Head of caudate nucleus (tissue), 42 donors: ENCODE data around the gene ABR.
"Not testable (repeated sequence)": the region's sequence is repeated elsewhere in the genome, so short reads cannot be mapped to it uniquely, and the experiment has no call there.

Experiments used
- DNase-seq, 42 donors: peaks; one replicate each; pipeline versions ENCODE4 v3.0.0 to v3.0.0-alpha.2; 2020 to 2021; ENCODE audit warnings: mixed read lengths in 7 of 42
- intact Hi-C: fragments of 100-400 bp; cut with DNase I; formaldehyde crosslinking; loops from one replicate; pipeline ENCODE4 v1.15.0; 2022

Gene ABR

DNA sequence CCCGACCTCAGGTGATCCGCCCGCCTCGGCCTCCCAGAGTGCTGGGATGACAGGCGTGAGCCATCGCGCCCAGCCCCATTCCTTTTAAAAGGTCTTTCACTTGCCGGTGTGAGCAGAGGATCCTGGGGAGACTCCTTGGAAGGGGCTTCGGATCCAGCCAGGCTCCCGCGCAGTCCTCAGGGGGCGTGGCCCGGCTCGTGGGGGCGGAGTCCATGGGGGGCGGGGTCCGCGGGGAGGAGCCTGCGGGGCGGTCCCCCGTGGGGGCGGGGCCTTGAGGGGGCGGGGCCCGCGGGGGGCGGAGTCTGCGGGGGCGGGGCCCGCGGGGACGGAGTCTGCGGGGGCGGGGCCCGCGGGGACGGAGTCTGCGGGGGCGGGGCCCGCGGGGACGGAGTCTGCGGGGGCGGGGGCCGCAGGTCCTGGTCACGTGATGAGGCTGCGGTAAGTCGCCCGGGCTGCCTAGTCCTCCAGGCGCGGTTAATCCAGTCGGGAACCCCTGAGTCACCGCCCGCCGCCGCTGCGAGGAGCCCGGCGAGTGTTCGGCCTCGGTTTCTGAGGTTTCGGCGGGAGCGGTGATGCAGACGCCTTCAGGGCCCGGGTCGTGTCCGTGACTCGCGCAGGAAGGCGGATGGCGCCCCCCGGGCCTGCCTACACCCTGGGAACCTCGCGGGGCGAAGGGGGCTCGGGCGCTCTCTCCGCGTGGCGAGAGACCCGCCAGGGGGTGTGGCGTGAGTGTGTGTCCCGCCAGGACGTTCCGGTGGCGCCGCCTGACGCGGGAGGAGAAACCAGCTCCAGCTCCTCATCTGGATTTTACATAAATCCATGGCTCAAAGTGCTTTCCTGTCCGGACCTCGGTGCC lies 23.6 kb upstream of the ABR start:
- peak in 26 of 42 donors; percentile 30 to 76 (median 54) for DNase-seq
- intact Hi-C loops: no loop called here

DNA sequence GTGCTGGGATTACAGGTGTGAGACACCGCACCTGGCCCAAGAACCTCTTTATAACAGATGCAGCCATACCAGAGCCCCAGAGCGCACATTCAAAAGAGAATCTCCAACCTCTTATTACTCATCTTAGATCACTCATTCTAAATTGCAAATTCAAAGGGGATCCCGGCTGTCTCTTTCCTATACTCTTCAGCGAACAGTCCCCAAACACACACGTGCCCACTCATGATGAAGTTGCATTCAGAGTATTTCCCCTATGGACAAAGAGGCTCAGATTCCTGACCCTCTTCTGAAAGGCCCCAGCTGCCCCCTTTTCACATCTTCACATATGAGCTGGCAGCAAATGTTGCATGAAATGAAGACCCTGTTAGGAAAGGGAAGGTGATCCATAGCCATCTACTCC lies 22.5 kb upstream of the ABR start:
- no peak for DNase-seq
- intact Hi-C loops: no loop called here

DNA sequence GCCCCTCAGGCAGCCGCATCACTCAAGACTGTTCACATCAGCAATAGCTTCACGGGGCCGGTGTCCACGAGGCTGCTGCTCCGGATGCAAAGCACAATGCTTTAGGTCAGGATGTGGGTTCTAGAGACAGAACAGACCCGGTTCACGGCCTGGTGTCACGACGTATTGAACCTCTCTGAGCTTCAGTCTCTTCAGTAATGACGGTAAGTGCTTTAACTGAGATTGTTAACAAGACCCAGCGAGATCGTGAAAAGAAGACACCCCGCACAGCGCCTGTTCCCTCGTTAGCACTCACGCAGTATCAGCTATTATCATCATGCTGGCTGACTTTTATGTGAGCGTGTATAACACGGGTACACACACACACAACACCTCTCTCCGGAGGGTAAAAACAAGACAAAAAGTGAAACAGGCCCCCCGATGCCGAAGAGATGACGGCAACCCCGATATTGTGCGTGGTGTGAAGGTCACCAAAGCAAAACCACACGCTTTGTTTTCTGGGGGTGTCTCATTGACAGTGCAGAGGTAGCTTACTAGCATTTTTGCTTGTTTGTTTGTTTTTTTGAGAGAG lies 21.4 kb upstream of the ABR start:
- intact Hi-C loops: no loop called here
- DNase-seq: no peak

DNA sequence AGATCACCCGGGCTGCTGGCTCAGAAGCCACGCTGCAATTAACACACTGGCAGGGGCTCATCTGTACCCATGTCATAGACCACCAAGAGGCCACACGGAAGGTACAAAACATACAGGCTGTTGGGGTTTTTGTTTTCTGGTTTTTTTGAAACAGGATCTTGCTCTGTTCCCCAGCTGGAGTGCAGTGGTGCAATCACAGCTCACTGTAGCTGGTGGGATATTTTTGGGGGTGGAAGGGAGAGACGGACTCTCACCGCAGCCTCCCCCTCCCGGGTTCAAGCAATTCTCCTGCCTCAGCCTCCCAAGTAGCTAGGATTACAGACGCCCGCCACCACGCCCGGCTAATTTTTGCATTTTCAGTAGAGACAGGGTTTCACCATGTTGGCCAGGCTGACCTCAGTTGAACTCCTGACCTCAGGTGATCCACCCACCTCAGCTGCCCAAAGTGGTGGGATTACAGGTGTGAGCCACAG lies 19.5 kb upstream of the ABR start:
- DNase-seq: peak in 1 of 42 donors; percentile 47
- intact Hi-C loops: not testable (repeated sequence)

DNA sequence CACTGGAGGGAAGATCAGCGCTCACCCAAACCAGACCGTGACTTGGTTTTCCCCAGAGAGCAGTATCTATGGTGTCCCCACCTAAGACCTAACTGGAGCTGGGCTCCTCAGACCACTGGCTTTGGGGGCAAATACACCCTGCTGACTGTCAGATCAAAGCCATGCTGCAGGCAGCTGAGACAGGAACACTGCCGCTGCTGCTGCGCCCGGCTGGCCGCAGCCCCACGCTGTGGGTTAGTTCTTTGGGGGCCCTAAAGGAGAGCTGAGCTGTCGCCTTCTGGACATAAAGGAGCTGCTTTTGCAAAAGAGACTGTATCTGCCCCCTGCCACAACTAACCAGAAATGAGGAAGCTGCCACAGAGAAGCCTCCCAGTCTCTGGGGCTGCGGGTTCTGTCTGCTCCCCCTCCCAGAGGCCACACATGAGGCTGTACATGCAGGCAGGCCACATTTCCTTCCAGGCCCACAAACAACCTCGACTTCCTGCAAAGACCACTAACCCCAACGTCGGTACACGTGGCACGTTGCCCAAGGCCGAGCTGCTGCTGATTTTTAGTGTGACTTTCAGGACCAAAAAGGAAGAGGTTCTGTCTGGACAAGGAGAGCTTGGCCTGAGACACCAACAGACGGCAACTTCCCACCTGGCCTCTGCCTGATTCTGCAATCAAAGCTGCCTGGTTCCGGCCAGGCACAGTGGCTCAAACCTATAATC lies 18.2 kb upstream of the ABR start:
- DNase-seq: peak in 32 of 42 donors; percentile 32 to 89 (median 64)

DNA sequence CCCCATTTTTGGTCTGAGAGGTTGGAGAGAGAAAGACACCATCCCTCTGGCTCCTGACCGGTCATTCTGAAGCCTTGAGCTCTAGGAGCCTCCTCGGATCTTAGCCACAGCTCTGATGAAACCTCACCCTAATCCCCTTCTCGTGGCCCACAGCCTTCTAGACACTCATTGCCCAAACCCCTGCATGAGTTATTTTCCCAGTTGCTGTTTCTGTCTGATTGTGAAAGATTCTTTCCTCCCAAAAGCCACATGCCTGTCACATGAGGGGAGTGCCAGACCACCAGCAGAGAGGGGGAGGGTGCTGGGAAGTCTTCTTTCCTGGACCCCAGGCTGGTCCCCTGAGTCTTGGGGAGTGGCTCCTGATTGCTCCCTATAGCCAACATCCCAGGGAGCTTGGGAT lies 17.6 kb upstream of the ABR start:
- intact Hi-C loops: no loop called here
- peak in 4 of 42 donors; percentile 38 to 58 (median 46) for DNase-seq

More for the DNA sequence above, 18.2 kb upstream of the ABR start:
- intact Hi-C loops: no loop called here

DNA sequence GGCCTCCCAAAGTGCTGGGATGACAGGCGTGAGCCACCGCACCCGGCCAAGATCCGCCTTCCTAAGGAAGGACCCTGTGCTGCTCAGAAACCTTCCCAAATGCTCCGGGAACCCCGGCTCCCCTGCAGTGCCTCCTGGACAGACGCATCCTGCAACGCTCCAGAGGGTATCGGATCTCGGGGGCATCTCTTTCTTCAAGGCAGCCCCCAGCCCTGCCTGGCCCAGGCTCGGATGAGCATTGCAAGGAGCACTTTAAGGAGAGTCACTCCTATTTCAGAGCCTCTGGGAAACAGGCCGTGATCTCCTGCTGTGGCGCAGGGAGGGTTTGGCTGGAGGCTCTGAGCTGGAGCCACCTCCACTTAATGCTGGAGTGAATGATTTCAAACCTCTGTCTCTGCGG lies 17.2 kb upstream of the ABR start:
- no peak for DNase-seq
- intact Hi-C loops: no loop called here

DNA sequence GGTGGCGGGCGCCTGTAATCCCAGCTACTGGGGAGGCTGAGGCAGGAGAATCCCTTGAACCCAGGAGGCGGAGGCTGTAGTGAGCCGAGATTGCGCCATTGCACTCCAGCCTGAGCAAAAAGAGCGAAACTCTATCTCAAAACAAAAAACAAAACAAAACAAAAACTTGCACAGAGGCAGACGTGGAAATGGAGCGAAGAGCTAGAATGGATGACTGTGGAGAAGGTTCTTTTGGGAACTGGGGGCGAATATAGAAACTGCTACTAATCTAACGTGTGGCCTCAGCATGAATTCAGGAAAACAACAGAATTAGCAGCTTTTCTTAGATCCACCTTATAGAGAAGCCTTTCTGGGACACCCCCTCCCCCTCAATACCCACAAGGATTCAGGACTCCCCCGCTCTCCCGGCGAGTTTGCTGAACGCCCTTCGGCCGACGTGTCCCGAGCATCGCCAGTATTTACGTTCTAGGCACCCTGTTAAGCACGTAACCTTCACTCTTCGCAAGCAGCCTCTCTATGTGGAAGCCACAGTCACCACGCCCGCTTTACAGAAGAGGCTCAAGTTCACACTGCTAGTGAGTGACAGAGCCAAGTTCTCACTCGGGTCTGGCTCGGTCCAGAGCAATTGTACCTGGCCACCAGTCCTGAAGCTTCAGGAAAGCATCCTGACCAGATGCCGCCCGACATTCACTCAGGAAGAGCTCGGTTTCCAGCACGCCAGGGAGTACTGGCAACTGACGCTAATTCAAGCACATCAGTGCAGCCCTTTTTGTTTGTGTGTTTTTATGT lies 13.3 kb upstream of the ABR start:
- no peak for DNase-seq
- intact Hi-C loops: no loop called here

DNA sequence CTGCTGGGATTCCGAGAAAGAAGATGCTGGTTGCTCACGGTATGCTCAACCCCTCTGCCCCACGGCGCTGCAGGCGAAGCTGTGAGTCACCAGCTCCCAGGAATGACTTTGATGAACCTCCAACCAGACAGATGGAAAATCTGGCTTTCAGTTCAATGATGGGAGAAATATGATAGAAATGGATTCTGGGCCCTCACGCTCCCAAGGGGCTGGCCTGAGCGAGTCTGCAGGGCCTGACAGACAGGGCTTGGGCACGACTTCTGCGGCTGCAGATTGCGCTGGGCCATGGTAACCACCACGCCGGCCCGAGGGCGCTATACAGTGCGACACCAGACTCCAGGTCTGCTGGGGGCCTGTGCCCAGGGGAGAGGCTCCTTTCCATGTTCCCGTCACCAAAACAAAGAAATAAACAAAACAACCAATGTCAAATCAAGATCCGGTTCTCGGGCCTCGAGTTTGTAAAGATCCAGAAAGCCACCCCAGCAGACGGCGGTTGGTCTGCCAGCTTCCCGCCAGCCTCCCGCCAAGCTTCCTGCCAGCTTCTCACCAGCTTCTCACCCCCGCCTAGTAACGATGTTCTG lies 11.1 kb upstream of the ABR start:
- intact Hi-C loops: no loop called here
- peak in 1 of 42 donors; percentile 58 for DNase-seq

DNA sequence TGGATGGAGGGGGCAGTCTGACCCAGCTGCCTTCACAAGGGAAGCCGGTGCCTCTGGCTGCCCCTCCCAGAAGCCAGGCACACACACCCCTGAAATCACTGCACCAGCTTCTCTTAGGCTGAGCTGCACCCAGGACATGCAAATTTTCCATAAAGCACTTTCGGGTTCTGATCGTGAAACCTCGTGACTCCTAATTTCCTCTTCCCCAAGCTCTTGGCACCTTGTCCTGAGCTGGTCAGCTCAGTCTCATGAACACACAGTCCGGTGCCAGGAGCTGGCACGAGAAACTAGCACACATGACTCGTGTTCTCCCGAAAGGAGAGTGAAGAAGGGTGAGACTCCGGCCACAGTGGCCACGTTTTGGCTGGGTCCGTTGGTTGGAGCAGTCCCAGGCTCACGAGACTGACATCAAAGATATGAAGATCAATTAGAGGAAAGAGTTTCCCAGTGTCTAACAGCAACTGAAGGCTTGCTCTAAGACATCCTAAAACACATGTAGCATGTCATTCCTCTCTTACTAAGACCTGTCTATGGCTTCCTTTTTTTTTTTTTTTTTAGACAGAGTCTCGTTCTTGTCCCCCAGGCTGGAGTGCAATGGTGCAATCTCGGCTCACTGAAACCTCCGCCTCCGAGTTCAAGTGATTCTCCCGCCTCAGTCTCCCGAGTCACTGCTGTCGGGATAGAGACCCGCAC lies 9.2 kb upstream of the ABR start:
- intact Hi-C loops: loop anchor here (5.0 kb wide), 1 partner anchor 67 kb away; no protein-coding TSS in a partner anchor
- peak in 9 of 42 donors; percentile 36 to 66 (median 48) for DNase-seq

DNA sequence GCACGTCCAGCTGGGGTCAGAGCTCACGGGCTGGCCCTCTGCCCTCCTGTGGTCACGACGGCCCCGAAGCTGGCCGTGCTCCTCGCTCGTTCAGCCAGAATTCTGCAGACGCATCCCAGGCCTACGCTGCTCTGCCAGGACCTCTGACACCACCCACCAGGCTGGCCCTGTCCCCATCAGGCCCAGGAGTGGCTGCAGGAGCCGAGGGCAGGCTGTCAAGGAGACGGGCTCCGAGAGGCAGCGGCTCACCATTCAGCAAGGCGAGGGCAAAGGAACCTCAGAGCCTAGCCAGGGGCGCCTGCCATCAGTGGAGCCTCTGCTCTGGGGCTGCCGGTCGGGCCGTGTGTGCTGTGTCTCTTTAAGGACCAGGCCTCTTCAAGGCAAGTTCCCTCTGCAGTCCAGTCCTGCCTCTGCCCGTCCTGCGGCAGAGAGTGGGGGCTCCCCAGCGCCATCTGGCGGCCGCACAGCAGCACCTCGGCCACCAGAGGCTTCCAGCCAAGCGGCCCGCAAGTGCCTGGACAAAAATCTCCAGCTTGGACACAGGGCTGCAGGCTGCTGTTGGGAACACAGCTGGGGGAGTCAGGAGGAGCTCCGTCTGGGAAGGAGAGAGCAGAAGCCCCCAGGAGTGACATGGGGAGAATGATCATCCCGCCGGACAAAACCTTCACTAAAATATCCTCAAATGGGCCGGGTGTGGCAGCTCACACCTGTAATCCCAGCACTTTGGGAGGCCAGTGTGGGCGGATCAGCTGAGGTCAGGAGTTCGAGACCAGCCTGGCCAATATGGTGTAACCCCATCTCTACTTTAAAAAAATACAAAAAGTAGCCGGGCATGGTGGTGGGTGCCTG lies 7.4 kb upstream of the ABR start:
- intact Hi-C loops: loop anchor here (5.0 kb wide), 1 partner anchor 65 kb away; no protein-coding TSS in a partner anchor
- peak in 41 of 42 donors; percentile 51 to 90 (median 82) for DNase-seq

DNA sequence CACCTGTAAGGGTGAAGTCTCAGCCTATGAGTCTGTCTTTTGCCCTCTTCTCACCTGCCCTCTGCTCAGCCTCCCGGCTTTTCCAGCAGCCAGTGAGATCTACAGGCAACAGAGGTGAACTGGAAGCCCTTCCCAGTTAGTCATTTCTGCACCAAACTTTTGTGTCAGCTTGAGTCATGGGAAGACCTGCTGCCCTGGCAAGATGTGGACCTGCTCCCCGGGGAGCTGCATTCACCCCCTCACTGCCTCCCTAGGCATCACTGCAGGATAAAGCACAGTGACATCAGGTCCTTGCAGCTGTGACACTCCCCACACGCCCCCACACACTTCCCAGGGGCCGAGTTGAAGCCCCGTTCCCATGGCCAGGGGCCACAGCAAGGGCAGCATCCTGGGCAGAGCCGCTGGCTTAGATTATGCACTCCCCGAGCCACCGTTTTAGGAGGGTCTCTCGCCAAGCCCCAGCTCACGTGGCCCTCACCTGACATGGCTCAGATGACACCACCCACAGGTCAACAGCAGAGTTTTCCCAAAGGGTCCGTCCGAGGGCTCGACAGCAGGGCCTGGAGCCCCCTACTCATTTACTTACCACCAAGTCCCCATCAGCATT lies 6.5 kb upstream of the ABR start:
- no peak for DNase-seq
- intact Hi-C loops: loop anchor here (5.0 kb wide), 1 partner anchor 64 kb away; no protein-coding TSS in a partner anchor

DNA sequence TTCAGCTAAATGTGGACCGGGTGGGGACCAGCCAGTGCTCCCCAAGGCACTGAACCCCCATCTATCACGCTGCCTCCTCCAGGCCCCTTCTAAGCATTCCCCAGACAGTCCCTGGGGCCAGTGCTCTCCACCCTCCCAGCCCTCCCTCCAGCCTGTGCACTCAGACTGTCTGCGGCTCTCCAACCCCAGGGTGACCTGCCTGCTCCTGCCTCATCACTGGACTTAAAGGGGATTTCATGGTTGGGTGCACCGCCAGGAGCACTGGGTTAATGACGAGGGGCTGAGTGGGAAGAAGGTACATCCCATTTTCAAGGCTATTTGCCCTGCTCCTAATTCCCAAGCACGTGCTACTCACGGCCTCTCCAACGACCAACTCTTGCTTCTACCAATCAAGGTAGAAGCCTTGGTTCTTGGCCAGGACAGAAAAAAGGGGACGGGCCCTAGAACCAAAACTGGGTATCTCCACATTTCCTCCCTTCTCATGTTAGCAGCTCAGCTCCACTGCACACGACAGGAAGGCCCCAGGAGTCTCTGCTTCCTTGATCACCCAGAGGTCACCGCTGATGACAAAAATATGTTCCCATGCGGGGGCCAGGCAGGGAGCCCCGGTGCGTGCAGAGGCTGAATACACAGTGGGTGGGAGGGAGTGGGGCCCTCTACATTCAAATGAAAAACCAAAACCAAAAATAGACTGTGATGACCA lies 3.5 kb upstream of the ABR start:
- DNase-seq: no peak
- intact Hi-C loops: no loop called here

DNA sequence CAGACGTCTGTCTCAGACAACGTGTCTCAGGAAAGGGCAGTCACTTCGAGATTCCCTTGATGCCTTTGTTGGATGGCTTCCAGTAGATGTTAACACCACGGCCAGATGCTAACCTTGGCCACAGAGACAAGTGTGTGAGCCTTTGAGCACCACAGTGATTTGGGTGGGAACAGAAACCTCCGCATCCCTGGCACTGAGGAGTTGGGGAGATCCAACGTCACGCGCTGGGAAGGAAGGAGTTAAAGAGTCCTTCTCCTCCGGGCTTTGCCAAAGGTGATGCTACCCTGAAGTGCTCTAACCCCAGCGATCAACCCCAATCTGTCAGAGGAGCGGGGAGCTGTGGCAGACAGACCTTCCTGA lies 3.0 kb upstream of the ABR start:
- DNase-seq: no peak
- intact Hi-C loops: no loop called here

DNA sequence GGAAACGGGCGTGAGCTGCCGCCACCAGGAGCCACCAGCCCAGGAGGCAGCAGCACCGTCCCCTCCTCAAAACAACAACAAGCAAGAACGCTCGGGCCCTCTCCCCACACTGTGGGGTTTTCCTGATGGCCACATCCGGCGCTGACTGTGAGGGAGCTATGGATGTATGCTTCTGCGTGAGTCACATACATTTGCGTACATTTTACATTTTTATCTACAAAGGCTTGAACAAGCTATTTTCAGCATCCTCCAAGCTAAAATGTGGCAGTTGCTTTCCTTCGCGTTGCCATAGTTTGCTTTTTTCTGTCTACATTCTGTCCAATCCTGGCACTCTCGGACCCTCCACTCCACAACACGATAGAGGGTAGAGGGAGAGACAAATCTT lies 2.0 kb upstream of the ABR start:
- intact Hi-C loops: no loop called here
- no peak for DNase-seq
